Breast epithelium (tissue), 4 donors: ENCODE measurements around the gene GSTP1. TPM values are rescaled to one million over a fixed set of nuclear protein-coding genes. Genes with fewer than 3 reads are reported as not detected.
"Not testable (repeated sequence)": the region's sequence is repeated elsewhere in the genome, so short reads cannot be mapped to it uniquely, and the experiment has no call there.

Experiments
- DNase-seq, 2 donors: peaks; one replicate each; pipeline ENCODE4 v3.0.0-alpha.2; 2019; ENCODE audit warnings: low spot score in 2 of 2
- H3K27ac ChIP-seq, 2 donors: fragments of 200-600 bp; sonication (generic) in 1 of 2; one replicate each; pipeline ENCODE4 v1.5.1; 2016 to 2019; ENCODE audit warnings: mild to moderate bottlenecking in 1 of 2
- H3K27me3 ChIP-seq, 2 donors: fragments of 200-600 bp; sonication (generic) in 1 of 2; one replicate each; pipeline versions ENCODE4 v1.5.1 to v1.6.0; 2017 to 2019; ENCODE audit warnings: control low read depth in 1 of 2, mild to moderate bottlenecking in 1 of 2
- H3K36me3 ChIP-seq: fragments of 200-600 bp; one replicate; pipeline ENCODE4 v1.5.1; 2019
- H3K4me1 ChIP-seq, 2 donors: fragments of 200-600 bp; sonication (generic); one replicate each; pipeline ENCODE4 v1.5.1; 2016 to 2019; ENCODE audit warnings: control low read depth in 1 of 2
- H3K4me3 ChIP-seq, 3 donors: fragments of 200-600 bp; sonication (generic); 1 replicate in 2 of 3; 2 replicates in 1 of 3; pipeline ENCODE4 v1.5.1; 2016 to 2019; ENCODE audit warnings: mild to moderate bottlenecking in 3 of 3, moderate library complexity in 2 of 3
- H3K9me3 ChIP-seq, 2 donors: fragments of 200-600 bp; sonication (generic) in 1 of 2; one replicate each; pipeline ENCODE4 v1.5.1; 2016 to 2019; ENCODE audit warnings: control low read depth in 1 of 2
- POLR2A ChIP-seq: fragments of 450-650 bp; IDR thresholded peaks from one replicate; pipeline ENCODE4 v1.6.1; 2016; ENCODE audit warnings: antibody characterized with exemption, mild to moderate bottlenecking, moderate library complexity
- POLR2AphosphoS5 ChIP-seq, 3 donors: sonication (generic); formaldehyde crosslinking; IDR thresholded peaks; one replicate each; pipeline ENCODE4 v1.6.1; 2017; ENCODE audit warnings: antibody characterized with exemption in 3 of 3
- intact Hi-C: fragments of 100-400 bp; cut with DNase I; formaldehyde crosslinking; loops from one replicate; pipeline ENCODE4 v1.15.1; 2023; ENCODE audit warnings: low total_unique reads
- total RNA-seq, 3 donors: library from RNA; depleted of rRNA; stranded (reverse); fragments of >200 nt; gene quantifications; one replicate each; pipeline ENCODE4 v1.1.0, GENCODE V29; 2016
- TF ChIP-seq, protein P1 (sequence below), 3 donors: fragments of 450-650 bp; IDR thresholded peaks; one replicate each; pipeline ENCODE4 v1.5.1; 2016 to 2017; ENCODE audit warnings: antibody characterized with exemption in 3 of 3, mild to moderate bottlenecking in 3 of 3, moderate library complexity in 3 of 3

GSTP1 gene
- total RNA-seq, 3 donors from 2014 or later, result 552 to 1,029 (median 1,013) TPM

- Histone ChIP-seq H3K4me3 (no peak overlapping the region), H3K4me1 (no peaks in the 10 kb centered on the region), H3K27me3 (no peaks in the 10 kb centered on the region), H3K27ac (no peak overlapping the region), H3K36me3 (no peaks in the 10 kb centered on the region), H3K9me3 (no peaks in the 10 kb centered on the region)
- TF ChIP-seq POLR2A (no peak), POLR2AphosphoS5 (IDR thresholded peaks at IDR 0.05) (no peak)
- TF ChIP-seq, protein P1, sequence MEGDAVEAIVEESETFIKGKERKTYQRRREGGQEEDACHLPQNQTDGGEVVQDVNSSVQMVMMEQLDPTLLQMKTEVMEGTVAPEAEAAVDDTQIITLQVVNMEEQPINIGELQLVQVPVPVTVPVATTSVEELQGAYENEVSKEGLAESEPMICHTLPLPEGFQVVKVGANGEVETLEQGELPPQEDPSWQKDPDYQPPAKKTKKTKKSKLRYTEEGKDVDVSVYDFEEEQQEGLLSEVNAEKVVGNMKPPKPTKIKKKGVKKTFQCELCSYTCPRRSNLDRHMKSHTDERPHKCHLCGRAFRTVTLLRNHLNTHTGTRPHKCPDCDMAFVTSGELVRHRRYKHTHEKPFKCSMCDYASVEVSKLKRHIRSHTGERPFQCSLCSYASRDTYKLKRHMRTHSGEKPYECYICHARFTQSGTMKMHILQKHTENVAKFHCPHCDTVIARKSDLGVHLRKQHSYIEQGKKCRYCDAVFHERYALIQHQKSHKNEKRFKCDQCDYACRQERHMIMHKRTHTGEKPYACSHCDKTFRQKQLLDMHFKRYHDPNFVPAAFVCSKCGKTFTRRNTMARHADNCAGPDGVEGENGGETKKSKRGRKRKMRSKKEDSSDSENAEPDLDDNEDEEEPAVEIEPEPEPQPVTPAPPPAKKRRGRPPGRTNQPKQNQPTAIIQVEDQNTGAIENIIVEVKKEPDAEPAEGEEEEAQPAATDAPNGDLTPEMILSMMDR (IDR thresholded peaks at IDR 0.05), result no peak
- intact Hi-C loops, result no loop called here
- DNase-seq, result no peak
Measured at GRCh38 chr11:67562963-67563704, 20.5 kb upstream of the GSTP1 start.

- H3K9me3 ChIP-seq, DNase-seq, H3K27ac ChIP-seq, H3K27me3 ChIP-seq, intact Hi-C loops, H3K4me3 ChIP-seq, H3K36me3 ChIP-seq, H3K4me1 ChIP-seq: not testable (repeated sequence)
Measured at GRCh38 chr11:67563705-67564114, 19.9 kb upstream of the GSTP1 start.

DNA sequence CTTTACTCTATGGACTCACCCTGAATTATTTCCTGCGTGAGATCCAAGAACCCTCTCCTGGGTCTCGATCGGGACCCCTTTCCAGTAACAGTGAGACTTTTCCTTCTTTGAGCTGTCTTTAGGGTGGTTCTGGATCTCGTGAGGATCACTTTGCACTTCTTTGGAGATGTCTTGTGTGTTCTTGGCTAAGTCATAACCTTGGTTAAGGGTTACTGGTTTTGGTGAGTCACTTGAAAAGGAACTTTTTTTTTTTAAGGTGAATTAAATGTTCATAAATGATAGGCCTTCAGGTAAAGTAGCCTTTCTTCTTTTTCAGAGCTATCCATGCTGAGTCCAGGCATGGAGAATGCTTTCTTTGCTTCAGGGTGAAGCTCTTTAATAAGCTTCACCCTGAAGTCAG lies 19.4 kb upstream of the GSTP1 start:
- H3K36me3 ChIP-seq, result no peaks in the 10 kb centered on the region
- TF ChIP-seq POLR2AphosphoS5 (IDR thresholded peaks at IDR 0.05) (no peak), POLR2A (no peak)
- TF ChIP-seq, protein P1 (IDR thresholded peaks at IDR 0.05), result no peak
- no peaks in the 10 kb centered on the region for H3K4me1 ChIP-seq
- no peak for DNase-seq
- no peak overlapping the region for H3K4me3 ChIP-seq
- no peaks in the 10 kb centered on the region for H3K27me3 ChIP-seq
- H3K27ac ChIP-seq, result no peak overlapping the region
- no peaks in the 10 kb centered on the region for H3K9me3 ChIP-seq
- intact Hi-C loops, result no loop called here

DNA sequence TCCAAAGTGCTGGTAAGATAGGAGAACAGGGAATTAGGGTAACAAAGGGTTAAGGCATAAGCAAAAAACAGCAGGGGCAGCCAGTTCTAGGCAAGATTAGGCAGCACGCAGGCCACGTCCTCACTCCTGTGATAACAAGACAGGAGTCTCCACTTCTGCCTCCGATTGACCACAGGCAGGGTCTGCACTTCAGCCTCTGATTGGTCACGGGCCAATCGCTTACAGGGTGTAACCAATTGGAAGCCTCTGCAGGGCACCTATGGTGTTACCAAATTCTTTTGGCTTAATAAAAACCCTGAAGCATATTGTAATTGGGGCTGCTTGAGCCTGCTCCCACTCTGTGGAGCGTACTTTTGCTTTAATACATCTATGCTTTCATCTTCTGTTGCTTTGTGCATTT lies 12.2 kb upstream of the GSTP1 start:
- no peaks in the 10 kb centered on the region for H3K4me1 ChIP-seq
- intact Hi-C loops, result no loop called here
- TF ChIP-seq POLR2A (no peak), POLR2AphosphoS5 (IDR thresholded peaks at IDR 0.05) (no peak)
- TF ChIP-seq, protein P1 (IDR thresholded peaks at IDR 0.05), result no peak
- H3K27ac ChIP-seq, result no peak overlapping the region
- H3K27me3 ChIP-seq, result no peaks in the 10 kb centered on the region
- no peak overlapping the region for H3K4me3 ChIP-seq
- H3K9me3 ChIP-seq, result no peaks in the 10 kb centered on the region
- H3K36me3 ChIP-seq, result no peaks in the 10 kb centered on the region
- no peak for DNase-seq

GRCh38 chr11:67572305-67572704 lies 11.3 kb upstream of the GSTP1 start:
- no peak overlapping the region for H3K27ac ChIP-seq
- H3K27me3 ChIP-seq, result no peaks in the 10 kb centered on the region
- DNase-seq, result no peak
- no peaks in the 10 kb centered on the region for H3K9me3 ChIP-seq
- no peaks in the 10 kb centered on the region for H3K36me3 ChIP-seq
- no peaks in the 10 kb centered on the region for H3K4me1 ChIP-seq
- intact Hi-C loops, result no loop called here
- TF ChIP-seq, protein P1 (IDR thresholded peaks at IDR 0.05), result no peak
- TF ChIP-seq POLR2AphosphoS5 (IDR thresholded peaks at IDR 0.05), result no peak
- H3K4me3 ChIP-seq, result no peak overlapping the region
